Activated CD4-positive, alpha-beta T cell treated with anti-CD3 and anti-CD28 coated beads for 36 hours (primary cell): Measurements from ENCODE around the gene DDX41. TPM values are rescaled to one million over a fixed set of nuclear protein-coding genes. Genes with fewer than 3 reads are reported as not detected.

ENCODE experiments used
- ATAC-seq: fragments of 200-7000 bp; cut with Tn5 transposase; one replicate; pipeline ENCODE4 v1.10.0; 2021; ENCODE audit warnings: mild to moderate bottlenecking, moderate library complexity
- CTCF ChIA-PET: fragments of 350-600 bp; sonication (Branson Sonifier 250); formaldehyde crosslinking; loops from one replicate; lab custom pipeline; 2021; ENCODE audit warnings: antibody characterized with exemption; lab: Charles Lee
- POLR2A ChIA-PET: fragments of 350-600 bp; sonication (Branson Sonifier 250); formaldehyde crosslinking; loops from one replicate; lab custom pipeline; 2021; ENCODE audit warnings: antibody characterized with exemption, inconsistent platforms; lab: Charles Lee
- DNase-seq: peaks from one replicate; pipeline ENCODE4 v3.0.0-alpha.2; 2020
- H3K27ac Mint-ChIP-seq: one replicate; pipeline ENCODE4 v1.8.0; 2021; ENCODE audit warnings: mixed read lengths
- H3K27me3 Mint-ChIP-seq: one replicate; pipeline ENCODE4 v1.8.0; 2021; ENCODE audit warnings: mixed read lengths
- H3K36me3 Mint-ChIP-seq: one replicate; pipeline ENCODE4 v1.8.0; 2021; ENCODE audit warnings: low read depth, mixed read lengths
- H3K4me1 Mint-ChIP-seq: one replicate; pipeline ENCODE4 v1.8.0; 2021; ENCODE audit warnings: mixed read lengths
- H3K4me3 Mint-ChIP-seq: one replicate; pipeline ENCODE4 v1.8.0; 2021; ENCODE audit warnings: mild to moderate bottlenecking, moderate library complexity, mixed read lengths
- H3K9me3 Mint-ChIP-seq: one replicate; pipeline ENCODE4 v1.8.0; 2021; ENCODE audit warnings: low read depth, mixed read lengths
- intact Hi-C, 2 experiments: fragments of 100-400 bp; cut with DNase I in 1 of 2; cut with micrococcal nuclease in 1 of 2; formaldehyde crosslinking; loops; one replicate each; pipeline versions ENCODE4 v1.14.2 to v1.15.1; 2022 to 2024; cut with DNase I, micrococcal nuclease
- total RNA-seq, 2 experiments: library from RNA; stranded (reverse); gene quantifications; one replicate each; pipeline ENCODE4 v1.2.3, GENCODE V29; 2021

DDX41 gene
- total RNA-seq, 2 experiments from 2014 or later = 192 to 197 TPM

GRCh38 chr5:177505075-177505474, 11.7 kb downstream of the DDX41 start:
- no peak for ATAC-seq
- Mint-ChIP-seq H3K27me3 (no peaks in the 10 kb centered on the region), H3K27ac (no peak overlapping the region), H3K4me3 (no peak overlapping the region), H3K4me1 (peaks cover 3% of the 10 kb centered on the region), H3K9me3 (no peaks in the 10 kb centered on the region), H3K36me3 (peaks cover 6% of the 10 kb centered on the region)
- intact Hi-C loops = no loop called here
- CTCF ChIA-PET = interaction anchor here (0.8 kb wide), 1 partner anchor 114 kb away, joined by 7 read pairs; no protein-coding TSS in a partner anchor
- POLR2A ChIA-PET = no interaction called here
- no peak for DNase-seq

GRCh38 chr5:177504086-177505056, 12.4 kb downstream of the DDX41 start:
- no peak for ATAC-seq
- H3K27me3 Mint-ChIP-seq = peaks cover 3% of the 10 kb centered on the region
- H3K36me3 Mint-ChIP-seq = peaks cover 3% of the 10 kb centered on the region
- no peak for DNase-seq
- H3K9me3 Mint-ChIP-seq = no peaks in the 10 kb centered on the region
- H3K4me1 Mint-ChIP-seq = no peaks in the 10 kb centered on the region
- H3K27ac Mint-ChIP-seq = no peak overlapping the region
- intact Hi-C loops = no loop called here
- no peak overlapping the region for H3K4me3 Mint-ChIP-seq
- ChIA-PET CTCF (interaction anchor here (1.3 kb wide), 1 partner anchor 47 kb away, joined by 6 read pairs; no protein-coding TSS in a partner anchor), POLR2A (no interaction called here)

- CTCF ChIA-PET = interaction anchor here (0.9 to 3.2 kb wide), 4 partner anchors 15 to 194 kb away, joined by 4 to 28 read pairs (median 16); no protein-coding TSS in a partner anchor
- Mint-ChIP-seq H3K4me1 (peaks cover 4% of the 10 kb centered on the region), H3K9me3 (no peaks in the 10 kb centered on the region), H3K27ac (no peak overlapping the region), H3K36me3 (no peaks in the 10 kb centered on the region), H3K4me3 (no peak overlapping the region), H3K27me3 (peaks cover 8% of the 10 kb centered on the region)
- POLR2A ChIA-PET = no interaction called here
- ATAC-seq (no peak), DNase-seq (no peak)
- intact Hi-C loops = no loop called here
Observed at GRCh38 chr5:177503351-177504085, 13.2 kb downstream of the DDX41 start.

DNA sequence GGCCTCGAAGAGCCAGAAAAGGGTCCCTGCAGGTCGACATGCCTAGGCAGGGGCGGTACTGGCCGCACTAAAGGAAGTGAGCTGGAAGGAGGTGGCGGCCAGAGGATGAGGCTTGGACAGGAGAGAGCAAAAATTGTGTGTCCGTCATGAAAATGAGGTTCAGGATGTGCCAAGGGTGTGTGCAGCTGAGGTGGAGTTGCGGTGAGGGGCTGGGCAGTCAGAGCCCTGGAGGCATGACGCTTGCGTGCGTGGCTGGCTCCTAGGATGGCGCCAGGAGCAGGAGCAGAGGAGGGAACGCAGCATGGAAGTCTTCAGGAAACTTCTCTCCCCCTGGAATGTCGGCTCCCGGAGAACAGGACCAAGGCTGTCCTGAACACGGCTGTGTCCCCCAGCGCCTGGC, 13.9 kb downstream of the DDX41 start:
- intact Hi-C loops = no loop called here
- Mint-ChIP-seq H3K9me3 (no peaks in the 10 kb centered on the region), H3K27me3 (peaks cover 12% of the 10 kb centered on the region), H3K4me3 (no peak overlapping the region), H3K27ac (no peak overlapping the region), H3K36me3 (no peaks in the 10 kb centered on the region), H3K4me1 (peaks cover 8% of the 10 kb centered on the region)
- DNase-seq (no peak), ATAC-seq (no peak)
- ChIA-PET CTCF (interaction anchor here (0.9 to 4.1 kb wide), 9 partner anchors 10 to 193 kb away, joined by 4 to 28 read pairs (median 6); no protein-coding TSS in a partner anchor), POLR2A (no interaction called here)

DNA sequence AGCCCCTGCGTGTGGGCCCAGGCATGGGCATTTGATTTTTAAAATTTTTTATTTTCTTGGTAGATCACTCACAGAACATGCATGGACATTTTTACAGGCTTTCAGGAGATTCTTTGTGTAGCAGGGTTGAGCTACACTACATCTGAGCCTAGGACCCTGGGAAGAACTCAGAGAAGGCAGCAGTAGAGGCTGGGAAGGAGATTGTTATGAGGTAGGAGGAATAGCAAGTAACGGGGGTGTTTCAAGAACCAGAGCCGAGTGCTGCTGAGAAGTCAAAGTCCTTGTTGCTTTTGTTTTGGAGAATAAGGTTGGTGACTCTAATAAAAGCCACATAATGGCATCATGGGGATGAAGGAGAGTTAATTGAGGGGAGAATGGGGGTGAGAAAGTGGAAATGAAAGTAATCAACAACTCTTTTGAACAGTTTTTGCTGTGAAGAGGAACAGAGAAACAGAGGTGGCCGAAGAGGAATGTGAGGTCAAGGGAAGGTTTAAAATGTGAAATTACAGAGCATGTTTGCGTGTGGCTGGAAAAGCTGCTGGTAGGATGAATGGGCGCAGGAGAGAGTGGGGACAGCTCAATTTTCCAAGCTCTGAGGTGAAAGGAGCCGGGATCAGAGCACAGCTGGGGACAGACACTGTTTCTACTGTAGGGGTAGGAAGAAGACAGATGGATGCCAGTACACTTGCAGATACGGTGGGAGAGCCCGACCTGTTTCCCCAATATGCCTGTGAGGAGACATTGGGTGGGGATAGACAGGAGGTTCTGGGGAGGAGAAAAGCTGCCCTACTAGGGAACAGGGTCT, 14.7 kb downstream of the DDX41 start:
- ChIA-PET CTCF (interaction anchor here (0.5 to 4.1 kb wide), 31 partner anchors 7 to 416 kb away, joined by 3 to 28 read pairs (median 4); partner anchors contain the start of genes DOK3 and LMAN2), POLR2A (interaction anchor here (0.7 kb wide), 1 partner anchor 14 kb away, joined by 3 read pairs; no protein-coding TSS in a partner anchor)
- DNase-seq (no peak), ATAC-seq (no peak)
- intact Hi-C loops = loop anchor here (1.0 kb wide), 4 partner anchors 46 to 388 kb away; no protein-coding TSS in a partner anchor
- H3K4me3 Mint-ChIP-seq = no peak overlapping the region
- H3K9me3 Mint-ChIP-seq = no peaks in the 10 kb centered on the region
- no peaks in the 10 kb centered on the region for H3K36me3 Mint-ChIP-seq
- H3K27ac Mint-ChIP-seq = no peak overlapping the region
- peaks cover 12% of the 10 kb centered on the region for H3K27me3 Mint-ChIP-seq
- H3K4me1 Mint-ChIP-seq = peaks cover 10% of the 10 kb centered on the region

DNA sequence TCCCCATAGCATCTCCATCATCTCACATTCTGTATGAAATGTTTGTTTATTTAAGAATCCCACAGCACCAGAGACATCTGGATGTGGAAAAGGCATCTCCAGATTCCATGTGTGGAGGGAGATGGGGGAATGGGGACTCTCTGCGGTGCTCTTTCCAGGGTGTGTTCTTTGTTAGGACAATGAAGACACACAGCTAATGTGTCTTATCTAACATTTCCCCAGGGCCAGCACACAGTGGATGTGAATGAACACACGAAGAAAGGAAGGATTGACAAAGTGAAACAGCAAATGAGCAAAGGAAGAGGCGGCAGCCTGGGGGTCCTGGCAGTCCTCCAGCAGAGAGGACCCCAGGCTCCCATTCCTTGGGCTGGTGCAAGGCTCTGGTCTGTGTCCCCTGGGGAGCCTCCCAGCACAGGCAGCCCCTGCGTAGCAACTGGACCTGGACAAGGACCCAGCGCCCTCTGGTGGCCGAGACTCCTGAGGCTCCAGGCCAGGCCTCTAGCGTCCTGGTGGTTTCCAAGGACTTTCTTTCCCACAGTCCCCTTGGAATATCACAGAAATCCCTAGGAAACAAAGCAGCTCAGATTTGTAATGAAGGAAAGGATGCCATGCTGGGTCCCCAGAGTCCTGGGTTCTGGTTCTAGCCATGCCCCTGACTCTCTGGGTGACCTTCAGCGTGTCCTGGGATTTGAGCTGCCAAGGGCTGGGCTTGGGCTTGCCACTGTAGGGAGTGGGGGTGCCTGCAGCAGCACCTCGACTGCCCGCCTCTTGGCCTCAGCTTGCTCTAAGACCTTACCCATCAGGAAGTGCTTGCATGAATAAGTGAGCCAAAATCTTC, 15.9 kb downstream of the DDX41 start:
- H3K36me3 Mint-ChIP-seq = no peaks in the 10 kb centered on the region
- no peaks in the 10 kb centered on the region for H3K9me3 Mint-ChIP-seq
- H3K4me1 Mint-ChIP-seq = peaks cover 14% of the 10 kb centered on the region
- H3K27me3 Mint-ChIP-seq = peaks cover 12% of the 10 kb centered on the region
- ChIA-PET CTCF (interaction anchor here (0.6 to 4.1 kb wide), 39 partner anchors 9 to 473 kb away, joined by 3 to 28 read pairs (median 3); partner anchors contain the start of genes DOK3, F12 and LMAN2), POLR2A (interaction anchor here (0.7 kb wide), 1 partner anchor 15 kb away, joined by 3 read pairs; no protein-coding TSS in a partner anchor)
- H3K27ac Mint-ChIP-seq = no peak overlapping the region
- ATAC-seq = peak; percentile 34
- H3K4me3 Mint-ChIP-seq = no peak overlapping the region
- DNase-seq = peak; percentile 93
- intact Hi-C loops = loop anchor here (1.0 kb wide), 4 partner anchors 45 to 387 kb away; no protein-coding TSS in a partner anchor

DNA sequence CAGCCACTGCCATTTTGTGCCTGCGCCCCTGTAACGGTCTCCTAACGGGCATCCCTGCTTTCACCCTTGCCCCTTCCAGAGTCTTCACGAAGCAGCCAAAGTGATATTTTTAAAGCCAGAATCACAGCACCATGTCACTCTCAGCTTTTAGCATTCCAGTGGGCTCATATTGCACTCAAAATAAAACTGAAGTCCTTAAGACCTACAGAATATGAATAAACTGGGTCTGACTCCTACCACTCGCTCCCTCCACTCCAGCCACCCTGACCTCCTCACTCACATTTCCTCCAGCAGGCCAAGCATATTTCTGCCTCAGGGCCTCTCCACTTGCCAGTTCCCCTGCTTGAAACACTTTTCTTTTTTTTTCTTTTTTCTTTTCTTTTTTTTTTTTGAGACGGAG, 16.9 kb downstream of the DDX41 start:
- Mint-ChIP-seq H3K4me3 (no peak overlapping the region), H3K9me3 (no peaks in the 10 kb centered on the region), H3K27me3 (peaks cover 12% of the 10 kb centered on the region), H3K27ac (no peak overlapping the region), H3K4me1 (peaks cover 18% of the 10 kb centered on the region), H3K36me3 (no peaks in the 10 kb centered on the region)
- DNase-seq (no peak), ATAC-seq (no peak)
- POLR2A ChIA-PET = interaction anchor here (0.7 kb wide), 1 partner anchor 74 kb away, joined by 6 read pairs; no protein-coding TSS in a partner anchor
- CTCF ChIA-PET = interaction anchor here (0.7 to 4.1 kb wide), 10 partner anchors 10 to 471 kb away, joined by 3 to 23 read pairs (median 3); partner anchors contain the start of genes DOK3, F12, LMAN2 and SLC34A1
- intact Hi-C loops = loop anchor here (5.0 kb wide), 2 partner anchors 188 to 368 kb away; partner anchors contain the start of genes MXD3 (in 1 of the 2) and NSD1 (in 1 of the 2)

- DNase-seq (peak; percentile 63), ATAC-seq (peak; percentile 12)
- Mint-ChIP-seq H3K27ac (no peak overlapping the region), H3K27me3 (peaks cover 12% of the 10 kb centered on the region), H3K4me1 (peaks cover 31% of the 10 kb centered on the region), H3K9me3 (no peaks in the 10 kb centered on the region), H3K36me3 (no peaks in the 10 kb centered on the region), H3K4me3 (peak overlapping the region; percentile 73)
- intact Hi-C loops = loop anchor here (1.0 to 5.0 kb wide), 3 partner anchors 135 to 366 kb away; partner anchors contain the start of genes MXD3 (in 1 of the 2) and NSD1 (in 1 of the 2)
- POLR2A ChIA-PET = interaction anchor here (0.5 to 1.3 kb wide), 6 partner anchors 18 to 375 kb away, joined by 3 to 4 read pairs (median 3); partner anchors contain the start of gene DDX41
- CTCF ChIA-PET = interaction anchor here (0.7 to 3.6 kb wide), 14 partner anchors 9 to 195 kb away, joined by 3 to 23 read pairs (median 4); partner anchors contain the start of genes PRELID1 and RAB24
Observed at GRCh38 chr5:177498013-177498787, 18.6 kb downstream of the DDX41 start.
